ENCODE measurements around the gene TMEM184B. TPM values are rescaled to one million over a fixed set of nuclear protein-coding genes. Genes with fewer than 3 reads are reported as not detected.

The TMEM184B gene
- total RNA-seq, 1 donor from 2014 or later, result 39.1 TPM

DNA sequence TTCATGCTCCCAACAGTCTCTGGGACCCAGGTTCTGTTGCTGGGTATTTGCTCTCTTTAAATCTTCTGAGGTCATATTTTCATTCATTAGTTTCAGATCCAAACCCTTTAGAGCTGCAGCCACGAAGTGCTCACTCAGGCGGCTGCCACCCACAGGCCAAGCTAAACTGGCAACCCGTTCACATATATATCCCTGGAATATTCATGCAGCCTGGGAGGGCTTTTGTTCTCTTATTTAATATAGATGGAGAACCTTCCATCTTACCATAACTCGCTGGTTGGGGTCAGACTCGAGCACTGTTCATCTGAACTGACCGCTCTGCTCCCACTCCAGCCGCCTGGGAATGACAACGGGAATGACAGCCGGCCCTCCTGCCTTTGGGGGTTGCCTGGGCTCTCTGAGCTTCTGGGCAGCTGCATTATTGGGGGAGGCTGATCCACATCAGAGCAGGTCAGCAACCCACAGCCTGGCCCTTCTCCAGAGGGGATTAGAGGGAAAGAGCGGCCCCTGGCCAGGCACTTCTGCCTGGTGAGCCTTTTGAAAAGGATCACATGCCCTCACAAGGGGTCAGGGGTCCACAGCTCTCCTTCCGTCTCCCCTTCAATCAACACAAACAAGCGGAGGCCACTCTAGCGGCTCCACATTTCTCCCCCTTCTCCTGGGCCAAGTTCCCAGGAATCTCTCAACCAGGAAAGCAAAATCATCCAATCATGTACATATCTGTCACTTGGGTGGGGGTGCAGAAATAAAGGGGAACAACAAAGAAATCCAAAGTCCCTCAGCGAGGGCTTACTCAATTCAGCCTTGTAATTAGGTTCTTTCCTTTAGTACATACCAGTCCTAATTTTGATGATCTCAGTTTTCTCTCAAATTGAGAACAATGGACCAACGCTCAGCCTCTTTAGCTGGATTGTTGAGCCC is 11.8 kb downstream of the TMEM184B start:
- H3K27ac Mint-ChIP-seq, result no peak overlapping the region
- no peaks in the 10 kb centered on the region for H3K9me3 Mint-ChIP-seq
- H3K4me1 Mint-ChIP-seq (ENCODE audit: low read depth), result peaks cover 19% of the 10 kb centered on the region
- H3K27me3 Mint-ChIP-seq (ENCODE audit: insufficient read depth), result no peaks in the 10 kb centered on the region
- intact Hi-C loops (cut with micrococcal nuclease), result no loop called here
- no peak for DNase-seq (ENCODE audit: low spot score)
- no peak overlapping the region for H3K4me3 Mint-ChIP-seq
- peaks cover 4% of the 10 kb centered on the region for H3K36me3 Mint-ChIP-seq (ENCODE audit: low read depth)

DNA sequence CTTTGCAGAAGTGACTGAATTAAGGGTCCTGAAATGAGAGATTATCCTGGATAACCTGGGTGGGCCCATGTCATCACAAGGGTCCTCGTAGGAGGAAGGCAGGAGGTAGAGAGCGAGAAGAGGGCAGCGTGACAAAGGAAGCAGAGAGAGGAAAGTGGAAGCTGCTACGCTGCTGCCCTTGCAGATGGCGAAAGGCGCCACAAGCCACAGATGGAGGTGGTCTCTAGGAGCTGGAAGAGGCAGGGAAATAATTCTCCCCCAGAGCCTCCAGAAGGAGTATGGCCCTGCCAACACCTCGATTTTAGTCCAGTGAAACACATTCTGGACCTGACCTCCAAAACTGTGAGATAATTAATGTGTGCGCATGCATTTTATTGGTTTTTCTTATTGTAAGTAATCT is 13.4 kb downstream of the TMEM184B start:
- no peaks in the 10 kb centered on the region for H3K9me3 Mint-ChIP-seq
- H3K27me3 Mint-ChIP-seq (ENCODE audit: insufficient read depth), result no peaks in the 10 kb centered on the region
- no peak overlapping the region for H3K27ac Mint-ChIP-seq
- no peak for DNase-seq (ENCODE audit: low spot score)
- intact Hi-C loops (cut with micrococcal nuclease), result no loop called here
- no peak overlapping the region for H3K4me3 Mint-ChIP-seq
- H3K36me3 Mint-ChIP-seq (ENCODE audit: low read depth), result peaks cover 4% of the 10 kb centered on the region
- H3K4me1 Mint-ChIP-seq (ENCODE audit: low read depth), result peaks cover 9% of the 10 kb centered on the region

DNA sequence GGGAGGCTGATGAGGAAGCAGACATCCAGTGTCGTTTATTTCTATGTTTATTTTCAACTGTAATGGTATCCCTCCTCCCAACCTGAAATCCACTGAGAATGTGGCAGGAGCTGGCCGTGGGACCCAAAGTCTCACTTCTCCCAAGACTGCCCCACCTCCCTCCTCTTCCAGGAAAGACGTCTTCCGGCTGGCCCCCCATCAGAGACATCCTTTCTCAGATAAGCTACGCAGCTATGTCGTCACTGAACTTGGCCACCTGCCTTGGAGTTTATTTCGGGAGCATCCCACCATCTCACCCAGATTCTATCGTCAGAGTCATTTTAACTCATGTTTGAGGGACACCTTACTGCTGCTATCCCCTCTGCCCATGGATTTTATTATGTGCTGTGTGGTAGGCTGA is 13.9 kb downstream of the TMEM184B start:
- Mint-ChIP-seq H3K27ac (no peak overlapping the region), H3K27me3 (ENCODE audit: insufficient read depth) (no peaks in the 10 kb centered on the region), H3K9me3 (no peaks in the 10 kb centered on the region), H3K4me3 (no peak overlapping the region), H3K36me3 (ENCODE audit: low read depth) (peaks cover 4% of the 10 kb centered on the region), H3K4me1 (ENCODE audit: low read depth) (peaks cover 9% of the 10 kb centered on the region)
- no peak for DNase-seq (ENCODE audit: low spot score)
- intact Hi-C loops (cut with micrococcal nuclease), result no loop called here

DNA sequence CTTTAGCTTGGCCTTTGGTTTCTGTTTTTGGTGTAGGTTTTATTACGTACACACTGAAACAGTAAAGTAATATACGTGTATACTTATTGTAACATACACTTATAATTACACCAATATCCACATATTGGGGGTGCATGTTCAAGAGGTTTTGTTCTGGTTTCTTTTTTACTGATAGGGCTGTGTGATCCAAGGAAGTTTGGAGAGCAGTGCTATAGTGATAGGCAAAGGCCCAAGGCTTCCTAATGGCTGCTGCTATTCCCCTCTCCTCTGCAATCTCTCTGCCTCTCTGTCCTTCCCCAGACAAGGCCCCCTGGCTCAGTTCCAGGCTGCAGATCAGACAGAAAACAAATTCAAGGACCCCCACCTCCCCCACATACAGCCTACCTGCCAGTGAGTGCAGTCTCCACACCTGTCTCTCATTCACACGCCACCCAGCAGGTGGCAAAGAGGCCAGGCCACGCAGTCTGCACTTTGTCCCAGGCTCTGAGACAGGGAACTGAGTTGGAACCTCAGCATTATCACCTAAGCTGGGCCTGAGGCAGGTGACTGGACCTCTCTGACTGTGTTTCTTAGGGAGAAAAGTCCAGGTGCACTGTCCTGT is 15.1 kb downstream of the TMEM184B start:
- Mint-ChIP-seq H3K9me3 (no peaks in the 10 kb centered on the region), H3K4me1 (ENCODE audit: low read depth) (peaks cover 9% of the 10 kb centered on the region), H3K4me3 (no peak overlapping the region), H3K36me3 (ENCODE audit: low read depth) (no peaks in the 10 kb centered on the region), H3K27ac (no peak overlapping the region), H3K27me3 (ENCODE audit: insufficient read depth) (no peaks in the 10 kb centered on the region)
- intact Hi-C loops (cut with micrococcal nuclease), result no loop called here
- DNase-seq (ENCODE audit: low spot score), result no peak

DNA sequence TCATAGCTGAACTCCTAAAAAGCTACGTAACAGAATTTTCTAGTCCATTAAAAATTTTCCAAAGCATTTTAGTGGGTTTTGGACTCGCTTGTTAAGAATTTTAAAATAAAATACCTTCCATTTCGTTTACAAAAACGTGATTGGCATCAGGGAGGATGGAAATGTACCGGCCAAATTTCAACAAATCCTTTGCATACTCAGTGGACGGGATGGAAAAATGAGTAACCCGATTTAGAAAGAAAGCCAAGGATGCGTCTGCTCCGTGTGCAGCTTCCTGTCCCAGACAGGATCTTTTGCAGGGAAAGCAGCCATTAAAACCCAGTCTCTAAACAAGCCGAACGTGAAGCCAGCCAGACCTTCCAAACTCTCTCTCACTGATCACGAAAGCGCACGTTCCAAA is 15.6 kb downstream of the TMEM184B start:
- DNase-seq (ENCODE audit: low spot score), result no peak
- H3K27me3 Mint-ChIP-seq (ENCODE audit: insufficient read depth), result no peaks in the 10 kb centered on the region
- H3K36me3 Mint-ChIP-seq (ENCODE audit: low read depth), result no peaks in the 10 kb centered on the region
- no peak overlapping the region for H3K4me3 Mint-ChIP-seq
- intact Hi-C loops (cut with micrococcal nuclease), result no loop called here
- no peaks in the 10 kb centered on the region for H3K9me3 Mint-ChIP-seq
- no peak overlapping the region for H3K27ac Mint-ChIP-seq
- peaks cover 6% of the 10 kb centered on the region for H3K4me1 Mint-ChIP-seq (ENCODE audit: low read depth)

DNA sequence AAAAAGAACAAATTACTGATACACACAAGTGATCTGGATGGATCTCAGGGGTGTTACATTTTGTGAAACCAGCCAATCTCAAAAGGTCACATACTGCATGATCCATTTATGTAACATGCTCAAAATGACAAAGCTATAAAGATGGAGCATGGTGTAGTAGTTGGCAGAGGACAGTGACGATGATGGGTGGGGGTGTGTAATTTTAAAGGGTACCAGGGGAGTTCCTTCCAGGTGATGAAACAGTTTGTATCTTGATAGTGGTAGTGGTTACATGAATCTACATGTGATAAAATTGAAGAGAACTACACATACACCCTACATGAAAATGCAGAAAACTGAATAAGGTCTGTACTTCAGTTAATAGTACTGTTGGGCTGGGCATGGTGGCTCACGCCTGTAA is 17.1 kb downstream of the TMEM184B start:
- no peaks in the 10 kb centered on the region for H3K27me3 Mint-ChIP-seq (ENCODE audit: insufficient read depth)
- no peak for DNase-seq (ENCODE audit: low spot score)
- no peaks in the 10 kb centered on the region for H3K9me3 Mint-ChIP-seq
- H3K27ac Mint-ChIP-seq, result no peak overlapping the region
- no peak overlapping the region for H3K4me3 Mint-ChIP-seq
- intact Hi-C loops (cut with micrococcal nuclease), result no loop called here
- no peaks in the 10 kb centered on the region for H3K36me3 Mint-ChIP-seq (ENCODE audit: low read depth)
- no peaks in the 10 kb centered on the region for H3K4me1 Mint-ChIP-seq (ENCODE audit: low read depth)

DNA sequence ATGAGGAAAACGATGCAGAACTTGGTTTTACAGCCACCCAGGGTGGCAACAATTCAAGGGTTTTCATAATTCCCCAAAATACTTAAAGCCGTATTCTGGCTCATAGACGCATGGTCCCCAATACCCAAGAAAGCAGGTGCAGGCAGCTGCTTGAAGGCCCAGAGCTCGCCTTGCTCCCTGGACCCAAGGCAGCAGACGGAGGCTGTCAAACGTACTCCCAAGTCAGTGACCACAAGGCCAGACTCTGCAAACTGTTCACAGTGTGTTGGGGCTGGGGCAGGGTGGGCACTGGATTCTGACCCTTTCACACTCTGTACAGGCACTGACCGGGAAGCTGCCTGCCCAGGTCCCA is 21.5 kb downstream of the TMEM184B start:
- no peak overlapping the region for H3K4me3 Mint-ChIP-seq
- H3K4me1 Mint-ChIP-seq (ENCODE audit: low read depth), result no peaks in the 10 kb centered on the region
- H3K27ac Mint-ChIP-seq, result no peak overlapping the region
- intact Hi-C loops (cut with micrococcal nuclease), result no loop called here
- DNase-seq (ENCODE audit: low spot score), result no peak
- no peaks in the 10 kb centered on the region for H3K27me3 Mint-ChIP-seq (ENCODE audit: insufficient read depth)
- H3K9me3 Mint-ChIP-seq, result no peaks in the 10 kb centered on the region
- H3K36me3 Mint-ChIP-seq (ENCODE audit: low read depth), result no peaks in the 10 kb centered on the region

DNA sequence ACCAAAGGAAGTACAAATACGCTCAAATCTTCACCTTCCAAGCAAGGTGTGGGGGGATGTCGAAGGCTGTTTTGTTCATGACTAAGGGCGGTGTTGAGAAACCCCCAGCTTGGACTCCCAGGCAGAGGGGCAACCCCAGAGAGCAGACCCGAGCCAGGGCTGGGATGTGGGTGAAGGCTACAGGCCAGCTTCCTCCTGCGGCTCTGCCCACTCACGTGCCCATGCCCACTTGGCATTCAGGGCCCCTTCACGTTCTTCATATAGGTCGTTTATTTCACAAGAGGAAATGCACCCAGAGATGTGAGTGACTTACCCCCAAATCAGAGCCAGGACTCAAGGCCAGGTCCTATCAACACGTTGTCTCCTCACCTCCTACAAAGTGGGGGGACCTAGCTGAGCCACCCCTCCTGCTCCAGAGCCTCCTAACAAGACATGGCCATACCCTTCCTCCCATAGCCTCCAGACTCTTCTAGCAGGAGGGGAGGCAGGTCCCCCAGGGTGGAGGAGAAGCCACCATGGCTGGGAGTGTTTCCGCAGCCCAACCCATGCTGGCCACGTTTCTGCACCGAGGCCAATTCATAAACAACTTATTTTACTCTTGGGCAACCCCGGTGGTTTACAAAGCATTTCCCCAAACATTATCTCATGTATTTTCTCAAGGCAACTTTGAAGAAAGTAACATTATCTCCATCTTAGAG is 22.0 kb downstream of the TMEM184B start:
- H3K27ac Mint-ChIP-seq, result no peak overlapping the region
- no peaks in the 10 kb centered on the region for H3K9me3 Mint-ChIP-seq
- H3K36me3 Mint-ChIP-seq (ENCODE audit: low read depth), result no peaks in the 10 kb centered on the region
- no peaks in the 10 kb centered on the region for H3K4me1 Mint-ChIP-seq (ENCODE audit: low read depth)
- H3K27me3 Mint-ChIP-seq (ENCODE audit: insufficient read depth), result no peaks in the 10 kb centered on the region
- intact Hi-C loops (cut with micrococcal nuclease), result no loop called here
- no peak for DNase-seq (ENCODE audit: low spot score)
- H3K4me3 Mint-ChIP-seq, result no peak overlapping the region

DNA sequence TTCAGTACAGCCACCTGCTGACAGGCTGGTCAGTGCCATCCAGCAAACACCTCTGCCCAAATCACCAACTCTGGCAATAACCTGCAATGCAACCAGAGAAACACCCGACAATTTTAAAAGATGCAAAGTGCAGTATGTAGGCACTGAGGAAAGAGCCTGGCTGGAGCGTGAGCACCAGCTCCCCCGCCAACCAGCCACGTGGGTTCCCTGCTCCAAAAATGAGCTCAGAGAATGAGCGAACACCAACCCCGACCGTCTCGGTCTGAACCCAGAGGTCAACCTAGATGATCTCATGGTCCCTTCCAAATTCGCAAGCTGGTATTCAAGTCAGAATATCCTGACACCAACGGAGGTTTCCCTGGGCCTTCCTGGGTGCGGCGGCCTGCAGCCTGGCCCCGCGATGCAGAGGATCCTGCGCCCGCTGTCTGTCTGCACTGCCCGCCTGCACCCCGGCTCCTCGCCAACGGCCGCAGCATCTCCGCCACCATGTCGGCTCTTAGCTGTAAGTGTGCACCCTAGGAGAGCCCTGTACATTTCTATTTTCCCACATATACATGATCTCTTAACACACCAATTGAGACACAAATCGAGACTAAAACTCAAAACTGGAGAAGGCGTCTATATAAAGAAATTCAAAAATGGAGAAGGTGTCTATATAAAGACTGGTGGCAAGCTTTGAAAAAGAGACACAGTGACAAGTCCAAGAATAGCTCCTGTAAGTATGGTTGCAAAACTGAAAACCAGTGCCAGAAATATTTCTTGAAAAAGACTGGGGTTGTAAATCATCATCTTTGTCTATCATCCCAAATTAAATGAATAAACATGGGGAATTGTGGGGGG is 22.8 kb downstream of the TMEM184B start:
- no peak for DNase-seq (ENCODE audit: low spot score)
- Mint-ChIP-seq H3K9me3 (no peaks in the 10 kb centered on the region), H3K27ac (no peak overlapping the region), H3K4me1 (ENCODE audit: low read depth) (no peaks in the 10 kb centered on the region), H3K27me3 (ENCODE audit: insufficient read depth) (no peaks in the 10 kb centered on the region), H3K4me3 (no peak overlapping the region), H3K36me3 (ENCODE audit: low read depth) (no peaks in the 10 kb centered on the region)
- intact Hi-C loops (cut with micrococcal nuclease), result no loop called here

DNA sequence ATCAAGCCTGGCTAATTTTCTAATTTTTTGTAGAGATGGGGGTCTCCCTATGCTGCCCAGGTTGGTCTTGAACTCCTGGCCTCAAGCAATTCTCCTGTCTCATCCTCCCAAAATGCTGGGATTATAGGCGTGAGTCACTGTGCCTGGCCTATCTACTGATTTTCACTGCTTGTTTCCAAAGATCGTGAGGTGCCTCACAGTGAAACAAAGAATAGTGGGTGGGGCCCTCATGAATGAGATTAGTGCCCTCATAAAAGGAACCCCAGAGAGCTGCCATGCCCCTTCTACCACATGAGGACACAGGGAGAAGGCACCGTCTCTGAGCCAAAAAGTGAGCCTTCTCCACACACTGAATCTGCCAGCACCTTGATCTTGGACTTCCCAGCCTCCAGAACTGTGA is 23.5 kb downstream of the TMEM184B start:
- intact Hi-C loops (cut with micrococcal nuclease), result no loop called here
- Mint-ChIP-seq H3K4me1 (ENCODE audit: low read depth) (no peaks in the 10 kb centered on the region), H3K4me3 (no peak overlapping the region), H3K36me3 (ENCODE audit: low read depth) (no peaks in the 10 kb centered on the region), H3K9me3 (no peaks in the 10 kb centered on the region), H3K27ac (no peak overlapping the region), H3K27me3 (ENCODE audit: insufficient read depth) (no peaks in the 10 kb centered on the region)
- DNase-seq (ENCODE audit: low spot score), result no peak

DNA sequence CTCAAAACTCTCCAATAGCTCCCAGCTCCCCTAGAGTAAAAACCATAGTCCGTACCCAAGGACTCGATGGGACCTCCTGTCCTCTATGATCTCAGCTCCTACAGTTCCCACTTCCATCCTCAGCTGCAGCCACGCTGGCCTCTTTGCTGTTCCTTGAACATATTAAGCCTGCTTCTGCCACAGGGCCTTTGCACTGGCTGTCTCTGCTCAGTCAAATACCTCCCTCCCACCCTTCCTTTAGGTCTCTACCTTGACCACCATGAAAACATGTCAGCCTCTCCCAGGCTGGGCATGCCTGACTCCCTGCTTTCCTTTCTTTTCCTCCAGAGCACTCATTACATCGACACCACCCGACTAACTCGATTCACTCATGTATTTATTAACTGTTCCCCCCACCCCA is 24.5 kb downstream of the TMEM184B start:
- Mint-ChIP-seq H3K36me3 (ENCODE audit: low read depth) (peaks cover 4% of the 10 kb centered on the region), H3K27me3 (ENCODE audit: insufficient read depth) (no peaks in the 10 kb centered on the region), H3K4me3 (no peak overlapping the region), H3K4me1 (ENCODE audit: low read depth) (no peaks in the 10 kb centered on the region), H3K9me3 (no peaks in the 10 kb centered on the region), H3K27ac (no peak overlapping the region)
- intact Hi-C loops (cut with micrococcal nuclease), result no loop called here
- no peak for DNase-seq (ENCODE audit: low spot score)

DNA sequence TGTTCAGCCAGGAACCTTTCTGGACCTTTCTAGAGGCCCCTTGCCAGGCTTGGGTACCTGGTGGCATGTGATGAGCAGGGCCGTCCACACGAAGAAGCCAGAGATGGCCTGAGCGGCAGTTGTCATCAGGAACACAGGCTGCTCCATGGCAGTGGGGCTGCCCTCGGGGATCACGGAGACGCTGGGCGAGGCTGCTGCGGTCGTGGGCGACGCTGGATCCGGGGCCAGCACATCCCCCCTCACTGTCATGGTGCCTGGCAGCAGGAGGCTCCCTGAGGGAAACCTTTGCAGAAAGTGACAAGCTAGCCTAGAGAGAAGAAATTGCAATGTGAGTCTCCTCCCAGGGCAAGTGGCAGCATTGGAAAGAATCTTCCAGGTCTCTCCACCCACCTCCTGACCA is 25.1 kb downstream of the TMEM184B start:
- Mint-ChIP-seq H3K4me3 (no peak overlapping the region), H3K27ac (no peak overlapping the region), H3K27me3 (ENCODE audit: insufficient read depth) (no peaks in the 10 kb centered on the region), H3K36me3 (ENCODE audit: low read depth) (peaks cover 4% of the 10 kb centered on the region), H3K4me1 (ENCODE audit: low read depth) (no peaks in the 10 kb centered on the region), H3K9me3 (no peaks in the 10 kb centered on the region)
- DNase-seq (ENCODE audit: low spot score), result no peak
- intact Hi-C loops (cut with micrococcal nuclease), result no loop called here
